Spleen (tissue), 7 donors: ENCODE data around the gene TTC28.

Experiments
- CTCF ChIP-seq, 11 experiments: fragments of 200-600 bp in 7 of 11; fragments of 450-650 bp in 4 of 11; sonication (generic) in 4 of 11; IDR thresholded peaks in 8 of 11; conservative IDR thresholded peaks in 3 of 11; 1 replicate in 7 of 11; 2 replicates in 4 of 11; pipeline versions ENCODE4 v1.4.0 to v1.8.0; 2016 to 2021; ENCODE audit warnings: antibody characterized with exemption in 11 of 11, inconsistent platforms in 4 of 11, mild to moderate bottlenecking in 1 of 11
- POLR2A ChIP-seq, 3 donors: fragments of 450-650 bp; IDR thresholded peaks; one replicate each; pipeline ENCODE4 v1.5.1; 2017; ENCODE audit warnings: antibody characterized with exemption in 3 of 3, mild to moderate bottlenecking in 1 of 3
- donor health status: DM: no; HTN: no; CAD: no; lungs with moderate emphysema.
- donor health status: DM: no; HTN: no; CAD: no.
- donor health status: DM: no; HTN: no; CAD: no.

GRCh38 chr22:28656181-28656580 is 23.5 kb downstream of the TTC28 start:
- TF ChIP-seq CTCF (IDR thresholded peaks at IDR 0.05 in 8 of 11, conservative IDR thresholded peaks at IDR 0.05 in 3 of 11) (no peak), POLR2A (IDR thresholded peaks at IDR 0.05) (no peak)
